Esophagus muscularis mucosa (tissue), 4 donors: ENCODE data around the gene LARGE1. TPM values are rescaled to one million over a fixed set of nuclear protein-coding genes. Genes with fewer than 3 reads are reported as not detected.
A peak's percentile ranks its signal among the peaks of the same experiment; 100 is the strongest.

Experiments
- DNase-seq: peaks from one replicate; pipeline ENCODE4 v3.0.0-alpha.2; 2017; ENCODE audit errors: extremely low spot score
- H3K27ac ChIP-seq, 4 donors: fragments of 200-600 bp; sonication (generic); replicated peaks in 1 of 4; 1 replicate in 3 of 4; 2 replicates in 1 of 4; pipeline ENCODE4 v1.5.1; 2016 to 2019; ENCODE audit warnings: mild to moderate bottlenecking in 1 of 4
- H3K27me3 ChIP-seq, 4 donors: fragments of 200-600 bp; sonication (generic); one replicate each; pipeline versions ENCODE4 v1.5.1 to v1.6.0; 2016 to 2019
- H3K36me3 ChIP-seq, 4 donors: fragments of 200-600 bp; sonication (generic); one replicate each; pipeline ENCODE4 v1.5.1; 2016 to 2019
- H3K4me1 ChIP-seq, 4 donors: fragments of 200-600 bp; sonication (generic); one replicate each; pipeline ENCODE4 v1.5.1; 2016 to 2019
- H3K4me3 ChIP-seq, 4 donors: fragments of 200-600 bp; sonication (generic); 1 replicate in 2 of 4; 2 replicates in 2 of 4; pipeline ENCODE4 v1.5.1; 2016 to 2019; ENCODE audit warnings: mild to moderate bottlenecking in 4 of 4, moderate library complexity in 1 of 4
- H3K9me3 ChIP-seq, 4 donors: fragments of 200-600 bp; sonication (generic); 1 replicate in 3 of 4; 2 replicates in 1 of 4; pipeline ENCODE4 v1.5.1; 2016 to 2019
- EP300 ChIP-seq: sonication (generic); formaldehyde crosslinking; IDR thresholded peaks from one replicate; pipeline ENCODE4 v1.6.1; 2017; ENCODE audit warnings: antibody characterized with exemption
- POLR2A ChIP-seq: fragments of 450-650 bp; IDR thresholded peaks from one replicate; pipeline ENCODE4 v1.6.1; 2017; ENCODE audit warnings: antibody characterized with exemption, moderate library complexity, mild to moderate bottlenecking, low read depth
- POLR2AphosphoS5 ChIP-seq, 2 donors: sonication (generic); formaldehyde crosslinking; IDR thresholded peaks; one replicate each; pipeline ENCODE4 v1.6.1; 2017; ENCODE audit warnings: antibody characterized with exemption in 2 of 2
- WGBS: methylation state at CpG from one replicate; pipeline ENCODE4 v1.1.5; 2018; 5-methylcytosine and 5-hydroxymethylcytosine counted together
- intact Hi-C: fragments of 100-400 bp; cut with DNase I; formaldehyde crosslinking; loops from one replicate; pipeline ENCODE4 v1.15.1; 2023
- total RNA-seq, 4 donors: library from RNA; depleted of rRNA; stranded (reverse); fragments of >200 nt; gene quantifications; one replicate each; pipeline versions ENCODE4 v1.1.0 to v1.2.1, GENCODE V29; 2016
- TF ChIP-seq, protein P1 (sequence below), 3 experiments: fragments of 200-600 bp in 2 of 3; fragments of 450-650 bp in 1 of 3; sonication (generic) in 2 of 3; IDR thresholded peaks; one replicate each; pipeline ENCODE4 v1.5.1; 2017 to 2019; ENCODE audit warnings: antibody characterized with exemption in 3 of 3, mild to moderate bottlenecking in 2 of 3, moderate library complexity in 1 of 3

The LARGE1 gene
- total RNA-seq, 4 donors from 2014 or later, result 29.9 to 48.4 (median 32.4) TPM

- no peak for DNase-seq
- intact Hi-C loops, result no loop called here
- WGBS, result 24% methylated on average over 2 of the region's 2 CpGs
These were observed 671.3 kb downstream of the LARGE1 start for GRCh38 chr22:33248948-33249347.

DNA sequence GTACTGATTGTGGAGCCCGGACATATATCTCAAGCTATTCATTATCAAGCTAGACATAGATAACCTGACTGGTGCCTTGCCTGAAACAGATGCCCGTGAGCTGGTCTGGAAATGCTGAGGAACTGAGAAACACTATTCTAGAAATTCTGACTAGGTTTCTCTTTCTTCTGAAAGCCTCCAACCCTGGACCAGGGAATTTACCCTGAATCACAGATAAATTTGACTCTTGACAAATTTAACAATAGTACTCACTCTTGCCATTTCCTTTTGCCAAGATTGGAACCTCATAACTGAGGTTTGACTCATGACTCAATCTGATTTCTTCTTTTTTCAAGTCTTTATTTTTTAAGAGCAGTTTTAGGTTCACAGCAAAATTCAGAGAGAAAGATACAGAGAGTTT lies 672.5 kb downstream of the LARGE1 start:
- H3K36me3 ChIP-seq, result no peaks in the 10 kb centered on the region
- peak; percentile 8 for DNase-seq
- TF ChIP-seq EP300, result no peak
- TF ChIP-seq POLR2A, result no peak
- TF ChIP-seq POLR2AphosphoS5 (IDR thresholded peaks at IDR 0.05), result no peak
- TF ChIP-seq, protein P1, sequence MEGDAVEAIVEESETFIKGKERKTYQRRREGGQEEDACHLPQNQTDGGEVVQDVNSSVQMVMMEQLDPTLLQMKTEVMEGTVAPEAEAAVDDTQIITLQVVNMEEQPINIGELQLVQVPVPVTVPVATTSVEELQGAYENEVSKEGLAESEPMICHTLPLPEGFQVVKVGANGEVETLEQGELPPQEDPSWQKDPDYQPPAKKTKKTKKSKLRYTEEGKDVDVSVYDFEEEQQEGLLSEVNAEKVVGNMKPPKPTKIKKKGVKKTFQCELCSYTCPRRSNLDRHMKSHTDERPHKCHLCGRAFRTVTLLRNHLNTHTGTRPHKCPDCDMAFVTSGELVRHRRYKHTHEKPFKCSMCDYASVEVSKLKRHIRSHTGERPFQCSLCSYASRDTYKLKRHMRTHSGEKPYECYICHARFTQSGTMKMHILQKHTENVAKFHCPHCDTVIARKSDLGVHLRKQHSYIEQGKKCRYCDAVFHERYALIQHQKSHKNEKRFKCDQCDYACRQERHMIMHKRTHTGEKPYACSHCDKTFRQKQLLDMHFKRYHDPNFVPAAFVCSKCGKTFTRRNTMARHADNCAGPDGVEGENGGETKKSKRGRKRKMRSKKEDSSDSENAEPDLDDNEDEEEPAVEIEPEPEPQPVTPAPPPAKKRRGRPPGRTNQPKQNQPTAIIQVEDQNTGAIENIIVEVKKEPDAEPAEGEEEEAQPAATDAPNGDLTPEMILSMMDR (IDR thresholded peaks at IDR 0.05), result no peak
- H3K27me3 ChIP-seq, result no peaks in the 10 kb centered on the region
- no peak overlapping the region for H3K4me3 ChIP-seq
- WGBS, result 73% methylated on average over 2 of the region's 2 CpGs
- H3K9me3 ChIP-seq, result peaks cover 0 to 16% (median 12%) of the 10 kb centered on the region in 4 donors
- H3K27ac ChIP-seq, result no peak overlapping the region
- intact Hi-C loops, result no loop called here
- peaks cover 0 to 5% (median 0%) of the 10 kb centered on the region in 4 donors for H3K4me1 ChIP-seq

More at GRCh38 chr22:33248948-33249347, 671.3 kb downstream of the LARGE1 start:
- Histone ChIP-seq H3K9me3 (peaks cover 0 to 15% (median 12%) of the 10 kb centered on the region in 4 donors), H3K36me3 (no peaks in the 10 kb centered on the region), H3K4me3 (no peak overlapping the region), H3K4me1 (peaks cover 0 to 5% (median 0%) of the 10 kb centered on the region in 4 donors), H3K27me3 (no peaks in the 10 kb centered on the region), H3K27ac (no peak overlapping the region)
- TF ChIP-seq, protein P1 (IDR thresholded peaks at IDR 0.05), result no peak
- TF ChIP-seq EP300 (no peak), POLR2A (no peak), POLR2AphosphoS5 (IDR thresholded peaks at IDR 0.05) (no peak)

- no peak for DNase-seq
- no peak overlapping the region for H3K4me3 ChIP-seq
- no peak overlapping the region for H3K27ac ChIP-seq
- peaks cover 0 to 5% (median 0%) of the 10 kb centered on the region in 4 donors for H3K4me1 ChIP-seq
- TF ChIP-seq, protein P1 (IDR thresholded peaks at IDR 0.05), result no peak
- TF ChIP-seq POLR2A (no peak), EP300 (no peak), POLR2AphosphoS5 (IDR thresholded peaks at IDR 0.05) (no peak)
- intact Hi-C loops, result no loop called here
- peaks cover 0 to 29% (median 12%) of the 10 kb centered on the region in 4 donors for H3K9me3 ChIP-seq
- no peaks in the 10 kb centered on the region for H3K27me3 ChIP-seq
- H3K36me3 ChIP-seq, result no peaks in the 10 kb centered on the region
These were observed 678.2 kb downstream of the LARGE1 start for GRCh38 chr22:33242078-33242477.

DNA sequence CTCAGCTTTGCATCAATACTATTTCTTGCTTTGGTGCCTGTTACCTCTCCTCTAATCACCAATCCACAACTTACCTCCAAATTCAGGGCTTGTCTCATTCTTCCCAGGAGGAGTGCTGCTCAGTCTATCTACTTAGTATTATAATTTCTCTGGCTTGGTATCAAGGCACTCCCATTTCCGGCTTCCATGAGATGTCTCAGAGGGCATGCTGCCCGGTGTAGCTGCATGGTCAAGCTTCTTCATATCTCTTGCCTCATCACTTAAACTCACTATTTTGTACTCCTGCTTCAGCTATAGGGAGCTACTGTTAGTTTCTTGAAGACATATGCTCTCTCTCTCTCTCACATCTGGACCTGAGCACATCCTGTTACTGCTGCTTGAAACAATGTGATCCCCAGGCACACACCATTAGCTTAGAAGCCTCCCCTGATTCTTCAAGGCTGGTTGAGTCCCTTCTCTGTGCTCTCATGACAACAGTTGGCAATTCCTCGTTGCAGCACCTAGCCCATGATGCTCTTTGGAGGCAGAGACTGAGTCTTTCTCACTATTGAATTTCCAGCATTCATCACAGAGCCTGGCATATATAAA lies 679.3 kb downstream of the LARGE1 start:
- Histone ChIP-seq H3K36me3 (no peaks in the 10 kb centered on the region), H3K4me1 (no peaks in the 10 kb centered on the region), H3K9me3 (peaks cover 0 to 29% (median 12%) of the 10 kb centered on the region in 4 donors), H3K4me3 (no peak overlapping the region), H3K27me3 (no peaks in the 10 kb centered on the region), H3K27ac (no peak overlapping the region)
- 35% methylated on average over 3 of the region's 3 CpGs for WGBS
- intact Hi-C loops, result no loop called here
- DNase-seq, result peak; percentile 21
- TF ChIP-seq, protein P1 (IDR thresholded peaks at IDR 0.05), result no peak
- TF ChIP-seq POLR2A (no peak), POLR2AphosphoS5 (IDR thresholded peaks at IDR 0.05) (no peak), EP300 (no peak)

GRCh38 chr22:33232071-33232470 lies 688.2 kb downstream of the LARGE1 start:
- Histone ChIP-seq H3K36me3 (no peaks in the 10 kb centered on the region), H3K4me3 (no peak overlapping the region), H3K27me3 (no peaks in the 10 kb centered on the region), H3K9me3 (peaks cover 0 to 38% (median 33%) of the 10 kb centered on the region in 4 donors), H3K4me1 (no peaks in the 10 kb centered on the region), H3K27ac (no peak overlapping the region)
- no peak for DNase-seq
- intact Hi-C loops, result no loop called here
- TF ChIP-seq POLR2A, result no peak
- TF ChIP-seq POLR2AphosphoS5 (IDR thresholded peaks at IDR 0.05), result no peak
- TF ChIP-seq, protein P1 (IDR thresholded peaks at IDR 0.05), result no peak
- no peak for TF ChIP-seq EP300
- 75% methylated on average over 5 of the region's 5 CpGs for WGBS
